ENCODE data around the gene PCID2. TPM values are rescaled to one million over a fixed set of nuclear protein-coding genes. Genes with fewer than 3 reads are reported as not detected.

The PCID2 gene
- total and polyA plus RNA-seq, 2 experiments from 2014 or later: 79.6 to 107 TPM

DNA sequence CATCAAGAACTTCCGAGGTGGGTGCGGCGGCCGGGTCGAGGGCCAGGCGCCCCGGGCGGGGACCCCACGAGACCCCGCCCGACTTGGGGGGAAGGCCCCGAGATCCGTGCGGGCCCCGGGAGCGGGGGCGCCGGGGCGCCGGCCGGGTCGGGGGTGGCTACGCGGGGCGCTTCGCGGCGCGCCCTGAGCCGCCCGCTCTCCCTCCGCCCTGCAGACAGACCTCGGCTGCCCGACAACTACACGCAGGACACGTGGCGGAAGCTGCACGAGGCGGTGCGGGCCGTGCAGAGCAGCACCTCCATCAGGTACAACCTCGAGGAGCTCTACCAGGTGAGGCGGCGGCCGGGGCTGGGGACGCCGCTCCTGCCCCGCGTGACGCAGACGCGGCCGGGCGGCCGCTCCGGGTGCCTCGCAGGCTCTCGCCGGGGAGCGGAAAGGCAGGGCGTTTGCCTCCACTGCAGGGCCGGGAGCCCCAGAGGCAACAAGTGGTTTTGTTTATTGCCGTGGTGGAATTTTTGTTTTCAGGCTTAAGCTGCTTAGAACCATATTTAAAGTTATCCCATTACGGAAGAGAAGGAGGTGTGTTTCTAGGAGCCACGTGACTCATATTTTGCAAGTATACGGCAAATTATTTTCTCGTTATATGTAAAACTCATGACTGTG, 1.4 kb upstream of the PCID2 start:
- ATAC-seq: peak; percentile 14
- peak overlapping the region; percentile 50 for H3K27ac ChIP-seq (ENCODE audit: low read depth)
- peaks cover 85% of the 10 kb centered on the region for H3K79me2 ChIP-seq (replicated peaks; ENCODE audit: insufficient read depth)
- peak overlapping the region; percentile 80 for H3K4me2 ChIP-seq
- peak; percentile 55 for TF ChIP-seq CREB1 (CRISPR knock-in tag; IDR thresholded peaks at IDR 0.05; ENCODE audit: low read depth)
- TF ChIP-seq ZNF114 (CRISPR knock-in tag; IDR thresholded peaks at IDR 0.05): no peak
- Mint-ChIP-seq H3K27ac (no peak overlapping the region), H3K9me3 (no peaks in the 10 kb centered on the region), H3K4me3 (peak overlapping the region; percentile 89), H3K27me3 (ENCODE audit: insufficient read depth, low read depth, poor library complexity) (peaks cover 4% of the 10 kb centered on the region), H3K4me1 (peaks cover 42% of the 10 kb centered on the region), H3K36me3 (ENCODE audit: low read depth) (peaks cover 53% of the 10 kb centered on the region)
- H4K20me1 ChIP-seq (replicated peaks; ENCODE audit: insufficient read depth): peaks cover 53% of the 10 kb centered on the region
- no peaks in the 10 kb centered on the region for H3K36me3 ChIP-seq (ENCODE audit: insufficient read depth)
- peak overlapping the region; percentile 62 for H3K4me3 ChIP-seq
- no peaks in the 10 kb centered on the region for H3K27me3 ChIP-seq (ENCODE audit: insufficient read depth)
- H3F3A ChIP-seq (replicated peaks; ENCODE audit: low read depth): 0 out of 2 replicates have a peak, but pooled peaks cover 10% of the 10 kb centered on the region
- 0 out of 2 replicates have a peak overlapping the region, but pooled peaks have one; percentile 29 for H2AFZ ChIP-seq
- H3K9me2 ChIP-seq (ENCODE audit: insufficient read depth): no peaks in the 10 kb centered on the region; the same call in 1 of the 2 replicates
- peak; percentile 72 for DNase-seq (ENCODE audit: low spot score)
- H3K4me1 ChIP-seq (ENCODE audit: insufficient read depth): peaks cover 36% of the 10 kb centered on the region

GRCh38 chr13:113209336-113209758, 878 bp upstream of the PCID2 start, which contains the start of gene CUL4A:
TSS of gene CUL4A (plus strand) at chr13:113209613. CDS start at chr13:113209628, 15 bp downstream.
- Histone ChIP-seq H3K4me3 (peak within 1 kb of the TSS; percentile 62), H3K79me2 (replicated peaks; ENCODE audit: insufficient read depth) (peaks cover 85% of the 10 kb centered on the region), H2AFZ (0 out of 2 replicates have a peak within 1 kb of the TSS, but pooled peaks have one; percentile 29), H4K20me1 (replicated peaks; ENCODE audit: insufficient read depth) (peaks cover 51% of the 10 kb centered on the region), H3F3A (replicated peaks; ENCODE audit: low read depth) (0 out of 2 replicates have a peak, but pooled peaks cover 10% of the 10 kb centered on the region), H3K27ac (ENCODE audit: low read depth) (peak within 1 kb of the TSS; percentile 97), H3K27me3 (ENCODE audit: insufficient read depth) (no peaks in the 10 kb centered on the region), H3K36me3 (ENCODE audit: insufficient read depth) (no peaks in the 10 kb centered on the region), H3K9me2 (ENCODE audit: insufficient read depth) (no peaks in the 10 kb centered on the region), H3K4me1 (ENCODE audit: insufficient read depth) (peaks cover 36% of the 10 kb centered on the region), H3K4me2 (peak within 1 kb of the TSS; percentile 86)
- ATAC-seq (peak; percentile 36), DNase-seq (ENCODE audit: low spot score) (peak; percentile 92)
- peak within 1 kb of the TSS; percentile 89 for H3K4me3 Mint-ChIP-seq
- H3K9me3 Mint-ChIP-seq: no peaks in the 10 kb centered on the region
- no peak within 1 kb of the TSS for H3K27ac Mint-ChIP-seq
- H3K4me1 Mint-ChIP-seq: peaks cover 43% of the 10 kb centered on the region
- peaks cover 5% of the 10 kb centered on the region for H3K27me3 Mint-ChIP-seq (ENCODE audit: insufficient read depth, low read depth, poor library complexity)
- peaks cover 54% of the 10 kb centered on the region for H3K36me3 Mint-ChIP-seq (ENCODE audit: low read depth)
- TF ChIP-seq POLR2AphosphoS5 (IDR thresholded peaks at IDR 0.05; ENCODE audit: low read depth) (no peak; the same call in 1 of the 2 replicates), ZNF331 (CRISPR knock-in tag; IDR thresholded peaks at IDR 0.05; ENCODE audit: low read depth) (no peak), EZH2phosphoT487 (IDR thresholded peaks at IDR 0.05; ENCODE audit: unreplicated experiment) (no peak), STAT1 (IDR thresholded peaks at IDR 0.05; ENCODE audit: unreplicated experiment) (no peak), ZNF114 (CRISPR knock-in tag; IDR thresholded peaks at IDR 0.05) (no peak), EZH2 (IDR thresholded peaks at IDR 0.05; ENCODE audit: low read depth, unreplicated experiment) (no peak), CREB1 (CRISPR knock-in tag; IDR thresholded peaks at IDR 0.05; ENCODE audit: low read depth) (no peak), NANOG (IDR thresholded peaks at IDR 0.05; ENCODE audit: borderline replicate concordance) (no peak), CTCF (conservative IDR thresholded peaks at IDR 0.05; ENCODE audit: low read depth in 2 of 2) (no peak)
- TF ChIP-seq, protein P1, sequence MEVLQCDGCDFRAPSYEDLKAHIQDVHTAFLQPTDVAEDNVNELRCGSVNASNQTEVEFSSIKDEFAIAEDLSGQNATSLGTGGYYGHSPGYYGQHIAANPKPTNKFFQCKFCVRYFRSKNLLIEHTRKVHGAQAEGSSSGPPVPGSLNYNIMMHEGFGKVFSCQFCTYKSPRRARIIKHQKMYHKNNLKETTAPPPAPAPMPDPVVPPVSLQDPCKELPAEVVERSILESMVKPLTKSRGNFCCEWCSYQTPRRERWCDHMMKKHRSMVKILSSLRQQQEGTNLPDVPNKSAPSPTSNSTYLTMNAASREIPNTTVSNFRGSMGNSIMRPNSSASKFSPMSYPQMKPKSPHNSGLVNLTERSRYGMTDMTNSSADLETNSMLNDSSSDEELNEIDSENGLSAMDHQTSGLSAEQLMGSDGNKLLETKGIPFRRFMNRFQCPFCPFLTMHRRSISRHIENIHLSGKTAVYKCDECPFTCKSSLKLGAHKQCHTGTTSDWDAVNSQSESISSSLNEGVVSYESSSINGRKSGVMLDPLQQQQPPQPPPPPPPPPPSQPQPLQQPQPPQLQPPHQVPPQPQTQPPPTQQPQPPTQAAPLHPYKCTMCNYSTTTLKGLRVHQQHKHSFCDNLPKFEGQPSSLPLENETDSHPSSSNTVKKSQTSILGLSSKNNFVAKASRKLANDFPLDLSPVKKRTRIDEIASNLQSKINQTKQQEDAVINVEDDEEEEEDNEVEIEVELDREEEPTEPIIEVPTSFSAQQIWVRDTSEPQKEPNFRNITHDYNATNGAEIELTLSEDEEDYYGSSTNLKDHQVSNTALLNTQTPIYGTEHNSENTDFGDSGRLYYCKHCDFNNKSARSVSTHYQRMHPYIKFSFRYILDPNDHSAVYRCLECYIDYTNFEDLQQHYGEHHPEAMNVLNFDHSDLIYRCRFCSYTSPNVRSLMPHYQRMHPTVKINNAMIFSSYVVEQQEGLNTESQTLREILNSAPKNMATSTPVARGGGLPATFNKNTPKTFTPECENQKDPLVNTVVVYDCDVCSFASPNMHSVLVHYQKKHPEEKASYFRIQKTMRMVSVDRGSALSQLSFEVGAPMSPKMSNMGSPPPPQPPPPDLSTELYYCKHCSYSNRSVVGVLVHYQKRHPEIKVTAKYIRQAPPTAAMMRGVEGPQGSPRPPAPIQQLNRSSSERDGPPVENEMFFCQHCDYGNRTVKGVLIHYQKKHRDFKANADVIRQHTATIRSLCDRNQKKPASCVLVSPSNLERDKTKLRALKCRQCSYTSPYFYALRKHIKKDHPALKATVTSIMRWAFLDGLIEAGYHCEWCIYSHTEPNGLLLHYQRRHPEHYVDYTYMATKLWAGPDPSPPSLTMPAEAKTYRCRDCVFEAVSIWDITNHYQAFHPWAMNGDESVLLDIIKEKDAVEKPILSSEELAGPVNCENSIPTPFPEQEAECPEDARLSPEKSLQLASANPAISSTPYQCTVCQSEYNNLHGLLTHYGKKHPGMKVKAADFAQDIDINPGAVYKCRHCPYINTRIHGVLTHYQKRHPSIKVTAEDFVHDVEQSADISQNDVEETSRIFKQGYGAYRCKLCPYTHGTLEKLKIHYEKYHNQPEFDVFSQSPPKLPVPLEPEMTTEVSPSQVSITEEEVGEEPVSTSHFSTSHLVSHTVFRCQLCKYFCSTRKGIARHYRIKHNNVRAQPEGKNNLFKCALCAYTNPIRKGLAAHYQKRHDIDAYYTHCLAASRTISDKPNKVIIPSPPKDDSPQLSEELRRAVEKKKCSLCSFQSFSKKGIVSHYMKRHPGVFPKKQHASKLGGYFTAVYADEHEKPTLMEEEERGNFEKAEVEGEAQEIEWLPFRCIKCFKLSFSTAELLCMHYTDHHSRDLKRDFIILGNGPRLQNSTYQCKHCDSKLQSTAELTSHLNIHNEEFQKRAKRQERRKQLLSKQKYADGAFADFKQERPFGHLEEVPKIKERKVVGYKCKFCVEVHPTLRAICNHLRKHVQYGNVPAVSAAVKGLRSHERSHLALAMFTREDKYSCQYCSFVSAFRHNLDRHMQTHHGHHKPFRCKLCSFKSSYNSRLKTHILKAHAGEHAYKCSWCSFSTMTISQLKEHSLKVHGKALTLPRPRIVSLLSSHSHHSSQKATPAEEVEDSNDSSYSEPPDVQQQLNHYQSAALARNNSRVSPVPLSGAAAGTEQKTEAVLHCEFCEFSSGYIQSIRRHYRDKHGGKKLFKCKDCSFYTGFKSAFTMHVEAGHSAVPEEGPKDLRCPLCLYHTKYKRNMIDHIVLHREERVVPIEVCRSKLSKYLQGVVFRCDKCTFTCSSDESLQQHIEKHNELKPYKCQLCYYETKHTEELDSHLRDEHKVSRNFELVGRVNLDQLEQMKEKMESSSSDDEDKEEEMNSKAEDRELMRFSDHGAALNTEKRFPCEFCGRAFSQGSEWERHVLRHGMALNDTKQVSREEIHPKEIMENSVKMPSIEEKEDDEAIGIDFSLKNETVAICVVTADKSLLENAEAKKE (CRISPR knock-in tag; IDR thresholded peaks at IDR 0.05): no peak
